RWPE1 (cell line): ENCODE results near the gene ANKDD1B.

Source experiments
- CTCF ChIA-PET: fragments of 350-600 bp; sonication (Branson Sonifier 250); formaldehyde crosslinking; extraction: SDS; loops from one replicate; lab custom pipeline; 2021; lab: Yijun Ruan, JAX
- POLR2A ChIA-PET: fragments of 400-600 bp; formaldehyde crosslinking; extraction: SDS; loops from one replicate; lab custom pipeline; 2020; ENCODE audit warnings: antibody characterized with exemption; ENCODE audit not compliant: low non-redundant PET; lab: Yijun Ruan, JAX
- DNase-seq: peaks from one replicate; pipeline ENCODE4 v3.0.0; 2012; ENCODE audit warnings: low spot score
- H3K27ac ChIP-seq: fragments of 450-650 bp; 2 replicates; pipeline ENCODE4 v1.5.1; 2017
- CTCF ChIP-seq: fragments of 450-650 bp; conservative IDR thresholded peaks from 2 replicates; pipeline ENCODE4 v1.5.1; 2017; ENCODE audit warnings: low read depth, mild to moderate bottlenecking

Gene ANKDD1B

GRCh38 chr5:75623846-75624245 is 12.6 kb downstream of the ANKDD1B start:
- ChIA-PET POLR2A (no interaction called here), CTCF (interaction anchor here (0.7 kb wide), 1 partner anchor 742 kb away, joined by 4 read pairs; no protein-coding TSS in a partner anchor)
- DNase-seq = no peak
- no peak for TF ChIP-seq CTCF
- H3K27ac ChIP-seq = no peak overlapping the region

GRCh38 chr5:75626959-75627358 is 15.7 kb downstream of the ANKDD1B start:
- ChIA-PET POLR2A (no interaction called here), CTCF (interaction anchor here (0.8 kb wide), 1 partner anchor 675 kb away, joined by 3 read pairs; no protein-coding TSS in a partner anchor)
- no peak for TF ChIP-seq CTCF
- no peak overlapping the region for H3K27ac ChIP-seq
- no peak for DNase-seq

GRCh38 chr5:75627801-75628200 is 16.5 kb downstream of the ANKDD1B start:
- ChIA-PET POLR2A (no interaction called here), CTCF (interaction anchor here (0.8 kb wide), 1 partner anchor 676 kb away, joined by 3 read pairs; no protein-coding TSS in a partner anchor)
- no peak overlapping the region for H3K27ac ChIP-seq
- no peak for DNase-seq
- TF ChIP-seq CTCF = no peak

GRCh38 chr5:75630875-75631274 is 19.6 kb downstream of the ANKDD1B start:
- POLR2A ChIA-PET = no interaction called here

GRCh38 chr5:75632321-75632720 is 21.1 kb downstream of the ANKDD1B start:
- CTCF ChIA-PET = no interaction called here
- H3K27ac ChIP-seq = no peak overlapping the region
- no peak for DNase-seq
- POLR2A ChIA-PET = no interaction called here
- no peak for TF ChIP-seq CTCF

More at GRCh38 chr5:75630875-75631274, 19.6 kb downstream of the ANKDD1B start:
- H3K27ac ChIP-seq = no peak overlapping the region
- TF ChIP-seq CTCF = no peak
- CTCF ChIA-PET = interaction anchor here (0.6 kb wide), 1 partner anchor 32 kb away, joined by 4 read pairs; no protein-coding TSS in a partner anchor
- DNase-seq = no peak

- ChIA-PET CTCF (no interaction called here), POLR2A (no interaction called here)
- no peak for DNase-seq
- H3K27ac ChIP-seq = no peak overlapping the region
- TF ChIP-seq CTCF = no peak
Observed at GRCh38 chr5:75637949-75638348, 26.7 kb downstream of the ANKDD1B start.
